GM12878 (cell line): ENCODE data around the gene MARCHF2. TPM values are rescaled to one million over a fixed set of nuclear protein-coding genes. Genes with fewer than 3 reads are reported as not detected.

Experiments
- ATAC-seq: fragments of 200-7000 bp; cut with Tn5 transposase; 3 replicates; pipeline ENCODE4 v1.9.1; 2020; ENCODE audit warnings: mild to moderate bottlenecking, moderate library complexity
- BruUV-seq: library from RNA; stranded (reverse); fragments of 400-500 nt; replicated peaks from 2 replicates; lab custom pipeline; 2021; lab: Mats Ljungman, UMichigan
- CTCF ChIA-PET: fragments of 300-600 bp; sonication (Branson Sonifier 250); formaldehyde crosslinking; extraction: SDS; loops from one replicate; lab custom pipeline; 2021; ENCODE audit warnings: inconsistent platforms; lab: Yijun Ruan, JAX
- POLR2A ChIA-PET: fragments of 350-600 bp; formaldehyde crosslinking; extraction: SDS; loops from one replicate; lab custom pipeline; 2021; ENCODE audit warnings: inconsistent platforms; lab: Charles Lee
- RAD21 ChIA-PET: fragments of 300-600 bp; sonication (Branson Sonifier 250); formaldehyde crosslinking; loops from one replicate; lab custom pipeline; 2023; ENCODE audit warnings: antibody characterized with exemption; ENCODE audit not compliant: unreplicated experiment; lab: Charles Lee
- SMC1A ChIA-PET: fragments of 300-600 bp; sonication (Branson Sonifier 250); formaldehyde crosslinking; loops from one replicate; lab custom pipeline; 2023; ENCODE audit not compliant: unreplicated experiment, uncharacterized antibody; lab: Charles Lee
- DNase-seq: peaks from one replicate; pipeline ENCODE4 v3.0.0-alpha.2; 2011; ENCODE audit warnings: low read depth, low spot score
- FAIRE-seq: peaks from 3 replicates; lab custom pipeline; 2011; peaks lifted over from hg19 to GRCh38; lab: Jason Lieb, UNC
- H2AFZ ChIP-seq: 2 replicates; pipeline ENCODE4 v1.6.0; 2011; ENCODE audit warnings: low read depth, low read length, control low read depth; ENCODE audit not compliant: control insufficient read depth
- H3K27ac ChIP-seq: 2 replicates; pipeline ENCODE4 v1.5.1; 2011; ENCODE audit warnings: control low read depth; ENCODE audit not compliant: control insufficient read depth, insufficient read depth
- H3K27me3 ChIP-seq, 2 experiments: replicated peaks in 1 of 2; 2 replicates each; pipeline versions ENCODE4 v1.6.0 to v1.6.1; 2011; ENCODE audit warnings: low read length in 1 of 2; ENCODE audit not compliant: control insufficient read depth in 2 of 2, insufficient read depth in 2 of 2
- H3K36me3 ChIP-seq, 2 experiments: 2 replicates each; pipeline ENCODE4 v1.5.1; 2011; ENCODE audit warnings: low read length in 1 of 2; ENCODE audit not compliant: control insufficient read depth in 2 of 2, insufficient read depth in 2 of 2
- H3K4me1 ChIP-seq: 2 replicates; pipeline ENCODE4 v1.6.1; 2011; ENCODE audit warnings: mild to moderate bottlenecking, low read length, moderate library complexity, mixed read lengths; ENCODE audit not compliant: control insufficient read depth, insufficient read depth
- H3K4me2 ChIP-seq: 2 replicates; pipeline ENCODE4 v1.6.0; 2011; ENCODE audit warnings: control low read depth; ENCODE audit not compliant: control insufficient read depth, insufficient read depth
- H3K4me3 ChIP-seq: fragments of 200-600 bp; sonication (generic); 2 replicates; pipeline ENCODE4 v1.5.1; 2016
- H3K79me2 ChIP-seq: 2 replicates; pipeline ENCODE4 v1.6.0; 2011; ENCODE audit warnings: low read length; ENCODE audit not compliant: control insufficient read depth, insufficient read depth
- H3K9ac ChIP-seq: 2 replicates; pipeline ENCODE4 v1.8.0; 2011; ENCODE audit warnings: low read length, control low read depth, mixed read lengths; ENCODE audit not compliant: control insufficient read depth, insufficient read depth
- H3K9me3 ChIP-seq: replicated peaks from 3 replicates; pipeline ENCODE4 v1.5.1; 2011; ENCODE audit warnings: mild to moderate bottlenecking, low read length; ENCODE audit not compliant: control insufficient read depth, insufficient read depth
- H4K20me1 ChIP-seq: 2 replicates; pipeline ENCODE4 v1.6.0; 2011; ENCODE audit not compliant: control insufficient read depth, insufficient read depth
- BCL11A ChIP-seq: IDR thresholded peaks from 2 replicates; pipeline ENCODE4 v1.6.1; 2011; ENCODE audit warnings: low read depth, low read length
- BHLHE40 ChIP-seq, 2 experiments: fragments of 450-650 bp in 1 of 2; IDR thresholded peaks; 2 replicates each; pipeline ENCODE4 v1.6.1; 2011 to 2017; ENCODE audit warnings: low read depth in 2 of 2, borderline replicate concordance in 1 of 2, improper control_type of control experiment in 1 of 2, low read length in 1 of 2, mild to moderate bottlenecking in 1 of 2
- CBFB ChIP-seq: IDR thresholded peaks from 2 replicates; pipeline ENCODE4 v1.6.1; 2016; ENCODE audit warnings: antibody characterized with exemption, low read depth
- CREB1 ChIP-seq: IDR thresholded peaks from 2 replicates; pipeline ENCODE4 v1.6.1; 2012; ENCODE audit warnings: low read depth, mild to moderate bottlenecking, inconsistent platforms
- CUX1 ChIP-seq: IDR thresholded peaks from 2 replicates; pipeline ENCODE4 v1.6.1; 2012; ENCODE audit warnings: improper control_type of control experiment, low read depth, low read length; ENCODE audit not compliant: insufficient replicate concordance
- EZH2 ChIP-seq: IDR thresholded peaks from 2 replicates; pipeline ENCODE4 v1.6.1; 2012; ENCODE audit warnings: low read depth, mild to moderate bottlenecking, control low read depth, inconsistent platforms, low read length, borderline replicate concordance; ENCODE audit not compliant: control insufficient read depth
- HCFC1 ChIP-seq: fragments of 150-350 bp; IDR thresholded peaks from 2 replicates; pipeline ENCODE4 v1.6.1; 2014; ENCODE audit warnings: low read length
- HDAC6 ChIP-seq: fragments of 200-600 bp; sonication (generic); IDR thresholded peaks from one replicate; pipeline ENCODE4 v1.8.0; 2017; ENCODE audit warnings: antibody characterized with exemption; ENCODE audit not compliant: unreplicated experiment
- IKZF1 ChIP-seq: fragments of 450-650 bp; conservative IDR thresholded peaks from 2 replicates; pipeline ENCODE4 v1.6.1; 2017; ENCODE audit warnings: antibody characterized with exemption, mild to moderate bottlenecking
- LARP7 ChIP-seq: fragments of 450-650 bp; IDR thresholded peaks from 2 replicates; pipeline ENCODE4 v1.6.1; 2017; ENCODE audit warnings: mild to moderate bottlenecking
- MYB ChIP-seq: fragments of 150-350 bp; IDR thresholded peaks from 2 replicates; pipeline ENCODE4 v1.6.1; 2014; ENCODE audit warnings: mild to moderate bottlenecking, low read depth, low read length, borderline replicate concordance
- MYC ChIP-seq: IDR thresholded peaks from 2 replicates; pipeline ENCODE4 v1.6.1; 2011; ENCODE audit warnings: mild to moderate bottlenecking, low read length, moderate library complexity, inconsistent platforms; ENCODE audit not compliant: insufficient read depth, insufficient replicate concordance, insufficient read length, severe bottlenecking
- NR2C2 ChIP-seq: IDR thresholded peaks from 2 replicates; pipeline ENCODE4 v1.6.1; 2011; ENCODE audit warnings: borderline replicate concordance, low read depth; ENCODE audit not compliant: control insufficient read depth, insufficient read length
- RUNX3 ChIP-seq: IDR thresholded peaks from 2 replicates; pipeline ENCODE4 v1.6.1; 2012; ENCODE audit warnings: low read length, inconsistent platforms
- SMAD5 ChIP-seq: IDR thresholded peaks from 2 replicates; pipeline ENCODE4 v1.6.1; 2016; ENCODE audit warnings: antibody characterized with exemption, low read depth
- YY1 ChIP-seq: IDR thresholded peaks from 2 replicates; pipeline ENCODE4 v1.6.1; 2011; ENCODE audit warnings: low read depth, mild to moderate bottlenecking, low read length
- WGBS: methylation state at CpG from one replicate; pipeline ENCODE4 v1.1.6; 2016; ENCODE audit warnings: low lambda C conversion rate; ENCODE audit not compliant: insufficient replicate concordance, insufficient coverage; ENCODE audit errors: missing lambda C conversion rate; 5-methylcytosine and 5-hydroxymethylcytosine counted together
- in situ Hi-C: fragments of 300-500 bp; cut with MboI; formaldehyde crosslinking; loops from 9 replicates; pipeline ENCODE4 v1.14.3; 2018; ENCODE audit warnings: mixed read lengths
- intact Hi-C: fragments of 100-400 bp; cut with micrococcal nuclease; formaldehyde crosslinking; loops from one replicate; pipeline ENCODE4 v1.14.2; 2022; ENCODE audit not compliant: unreplicated experiment
- polyA plus RNA-seq, 11 experiments: library from polyadenylated mRNA; depleted of rRNA in 4 of 11; unstranded in 6 of 11; stranded (reverse) in 5 of 11; fragments of >200 nt; fragmentation: Nextera tagmentation in 4 of 11; fragmentation: Illumina TruSeq in 1 of 11; extraction: Ambion mirVana in 4 of 11; extraction: Trizol in 1 of 11; gene quantifications; 1 replicate in 1 of 11; 2 replicates in 10 of 11; pipeline versions ENCODE4 v1.2.1 to v1.2.3, GENCODE V29; 2011 to 2016; ENCODE audit warnings: inconsistent platforms in 2 of 11, missing spikeins in 2 of 11, low read depth in 1 of 11
- total RNA-seq, 4 experiments: library from RNA; depleted of rRNA in 3 of 4; stranded (reverse); fragments of >200 nt in 3 of 4; fragmentation: Illumina TruSeq in 1 of 4; extraction: Trizol in 1 of 4; gene quantifications; 2 replicates each; pipeline versions ENCODE4 v1.2.1 to v1.2.3, GENCODE V29; 2013 to 2021

The MARCHF2 gene
- total and polyA plus RNA-seq, 10 of the 15 experiments (the other 5 are each of a cell fraction or from before 2014, with no cell fraction given) = 1.6 to 30.3 (median 10.8) TPM

DNA sequence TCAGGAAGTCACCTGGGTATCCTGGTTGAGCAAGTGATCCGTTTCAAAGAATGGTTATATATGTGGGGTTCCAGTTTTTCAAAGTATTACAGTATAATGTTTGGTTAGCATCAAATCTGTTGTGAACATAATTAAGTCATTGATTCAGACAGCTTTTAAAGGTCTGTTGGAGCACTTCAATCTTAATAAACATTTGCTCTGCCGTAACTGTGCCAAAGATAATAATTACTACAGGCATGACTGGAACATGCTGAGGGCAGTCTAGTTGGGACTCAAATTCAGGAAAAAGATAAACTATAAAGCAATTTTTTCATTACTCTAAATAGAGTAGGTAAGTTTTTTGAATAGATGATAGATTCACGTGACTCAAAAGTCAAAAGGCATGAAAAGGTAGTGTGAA is 55.0 kb downstream of the MARCHF2 start:
- peaks cover 6% of the 10 kb centered on the region for H4K20me1 ChIP-seq
- SMC1A ChIA-PET = interaction anchor here (2.7 kb wide), 1 partner anchor 20 kb away, joined by 8 read pairs; no protein-coding TSS in a partner anchor
- POLR2A ChIA-PET = no interaction called here

GRCh38 chr19:8468761-8469373 is 55.8 kb downstream of the MARCHF2 start:
- Histone ChIP-seq H3K79me2 (peaks cover 11% of the 10 kb centered on the region), H3K9ac (no peak overlapping the region), H3K4me1 (peaks cover 20% of the 10 kb centered on the region), H3K27me3 (no peaks in the 10 kb centered on the region), H3K4me3 (no peak overlapping the region), H2AFZ (no peak overlapping the region), H3K4me2 (no peak overlapping the region), H3K27ac (no peak overlapping the region), H3K9me3 (no peaks in the 10 kb centered on the region), H3K36me3 (peaks cover 36 to 41% of the 10 kb centered on the region in 2 experiments), H4K20me1 (peaks cover 6% of the 10 kb centered on the region)
- POLR2A ChIA-PET = no interaction called here
- DNase-seq (no peak), FAIRE-seq (no peak), ATAC-seq (no peak)
- intact Hi-C loops (no loop called here), in situ Hi-C loops (no loop called here)
- RAD21 ChIA-PET = no interaction called here
- 80% methylated on average over 8 of the region's 8 CpGs for WGBS
- CTCF ChIA-PET = no interaction called here
- no TSS peak for BruUV-seq
- SMC1A ChIA-PET = no interaction called here
- TF ChIP-seq EZH2 = no peak
- no peak for TF ChIP-seq NR2C2
- no peak for TF ChIP-seq CREB1
- TF ChIP-seq CBFB = no peak
- no peak for TF ChIP-seq LARP7
- TF ChIP-seq BCL11A = no peak
- no peak for TF ChIP-seq MYB
- no peak for TF ChIP-seq HDAC6
- no peak for TF ChIP-seq IKZF1
- no peak for TF ChIP-seq CUX1
- no peak for TF ChIP-seq YY1

More for the DNA sequence above, 55.0 kb downstream of the MARCHF2 start:
- in situ Hi-C loops = no loop called here
- ChIA-PET RAD21 (no interaction called here), CTCF (no interaction called here)
- ATAC-seq (no peak), FAIRE-seq (no peak), DNase-seq (no peak)
- Histone ChIP-seq H3K36me3 (peaks cover 43 to 46% of the 10 kb centered on the region in 2 experiments), H3K4me3 (no peak overlapping the region), H3K79me2 (peaks cover 14% of the 10 kb centered on the region), H3K9me3 (no peaks in the 10 kb centered on the region), H2AFZ (no peak overlapping the region), H3K27me3 (no peaks in the 10 kb centered on the region), H3K4me1 (peaks cover 12% of the 10 kb centered on the region), H3K4me2 (no peak overlapping the region), H3K9ac (no peak overlapping the region), H3K27ac (no peak overlapping the region)
- 98% methylated on average over 3 of the region's 3 CpGs for WGBS
- no TSS peak for BruUV-seq
- no peak for TF ChIP-seq HDAC6
- TF ChIP-seq MYC = no peak
- TF ChIP-seq SMAD5 = no peak
- TF ChIP-seq BHLHE40 (IDR thresholded peaks at IDR 0.05; ENCODE audit: borderline replicate concordance in 1 of 2, low read depth in 2 of 2, low read length in 1 of 2) = no peak
- TF ChIP-seq RUNX3 = no peak
- TF ChIP-seq HCFC1 = no peak
- intact Hi-C loops = no loop called here
